ENCODE measurements around the gene ARMS2. TPM values are rescaled to one million over a fixed set of nuclear protein-coding genes. Genes with fewer than 3 reads are reported as not detected.

The ARMS2 gene
- total and polyA plus RNA-seq, 2 donors: not detected

DNA sequence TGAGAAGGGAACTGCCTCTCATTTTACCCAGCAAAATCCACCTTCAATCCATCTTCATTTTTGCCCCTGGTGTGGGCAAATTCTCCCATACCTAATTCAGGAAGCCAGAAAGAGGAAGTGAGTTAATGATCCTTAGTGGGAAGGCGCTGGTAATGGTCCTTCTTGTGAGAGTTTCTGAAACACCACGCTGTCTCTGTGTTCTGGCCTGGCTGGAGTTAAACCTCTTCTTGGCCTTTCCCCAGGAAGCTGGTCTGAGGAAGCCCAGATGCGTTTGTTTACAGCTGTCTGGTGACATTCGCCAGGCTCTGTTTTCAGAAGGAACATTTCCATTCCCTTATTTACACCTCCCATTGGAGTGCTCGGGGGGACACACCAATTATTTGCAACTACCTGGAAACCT is 31.2 kb downstream of the ARMS2 start:
- Histone ChIP-seq H3K27ac (ENCODE audit: low read depth) (no peak overlapping the region), H3K4me3 (ENCODE audit: low read depth, low read length) (no peak overlapping the region), H3K4me1 (ENCODE audit: insufficient read depth) (no peaks in the 10 kb centered on the region)

DNA sequence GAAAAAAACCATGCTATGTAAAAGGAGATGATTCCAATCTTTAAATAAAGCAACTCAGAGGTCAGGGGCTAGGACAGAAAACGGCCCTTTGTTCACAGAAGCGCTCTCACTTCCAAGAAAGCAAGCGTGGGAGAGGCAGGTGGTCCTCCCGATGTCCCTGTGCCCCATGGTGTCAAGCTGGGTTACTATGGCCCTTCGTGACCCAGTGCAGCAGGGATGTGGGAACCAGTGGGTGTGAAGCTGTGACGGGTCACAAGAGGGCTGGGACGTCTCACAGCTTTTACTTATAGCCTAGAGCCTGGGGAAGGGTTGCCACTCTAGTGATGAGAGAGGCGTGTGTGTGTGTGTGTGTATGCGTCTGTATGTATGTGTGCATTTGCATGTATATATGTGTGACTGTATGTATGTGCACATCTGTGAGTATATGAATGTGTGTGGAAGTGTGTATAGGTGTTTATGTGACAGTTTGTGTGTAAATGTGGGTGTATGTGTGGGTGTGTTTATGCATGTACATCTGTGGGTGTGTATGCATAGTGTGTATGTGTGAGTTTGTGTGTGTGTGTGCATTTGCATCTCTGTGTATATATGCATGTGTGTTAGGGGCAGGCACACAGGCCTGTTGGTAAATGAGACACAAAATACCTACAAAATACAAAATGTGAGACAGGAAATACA is 32.1 kb downstream of the ARMS2 start:
- no peaks in the 10 kb centered on the region for H3K4me1 ChIP-seq (ENCODE audit: insufficient read depth)
- H3K27ac ChIP-seq (ENCODE audit: low read depth): no peak overlapping the region
- H3K36me3 ChIP-seq (ENCODE audit: insufficient read depth): no peaks in the 10 kb centered on the region
- H3K4me3 ChIP-seq (ENCODE audit: low read depth, low read length): no peak overlapping the region
- no peak for DNase-seq (ENCODE audit: extremely low spot score)
- 79% methylated on average over 9 of the region's 9 CpGs for WGBS

More for the DNA sequence above, 31.2 kb downstream of the ARMS2 start:
- H3K36me3 ChIP-seq (ENCODE audit: insufficient read depth): no peaks in the 10 kb centered on the region
- WGBS: 12% methylated on average over 5 of the region's 5 CpGs
- no peak for DNase-seq (ENCODE audit: extremely low spot score)

DNA sequence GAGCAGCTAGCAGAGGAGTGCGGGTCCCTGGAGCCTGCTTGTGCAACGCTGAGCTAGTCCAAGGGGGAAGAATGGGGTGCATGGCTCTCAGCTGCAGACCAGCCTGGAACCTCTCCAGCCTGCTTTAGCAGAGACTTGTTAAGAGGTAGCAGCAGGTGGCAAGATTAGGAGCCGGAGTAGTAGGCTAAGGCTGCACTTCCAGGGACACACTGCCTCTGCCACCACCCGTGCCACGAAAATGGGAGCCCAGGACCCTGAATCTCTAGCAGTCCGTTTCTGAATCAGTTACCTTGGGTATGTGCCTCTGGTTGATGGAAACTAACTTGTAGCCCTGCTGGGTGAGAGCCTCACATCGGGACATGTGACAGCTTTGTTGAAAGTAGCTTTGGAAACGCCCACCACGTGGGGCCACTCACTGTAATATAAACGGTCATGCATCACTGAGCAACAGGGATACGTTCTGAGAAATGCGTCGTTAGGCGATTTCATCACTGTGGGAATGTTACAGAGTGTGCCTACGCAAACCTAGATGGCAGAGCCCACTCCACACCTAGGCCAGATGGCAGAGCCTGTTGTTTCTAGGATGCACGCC is 32.8 kb downstream of the ARMS2 start:
- Histone ChIP-seq H3K27ac (ENCODE audit: low read depth) (no peak overlapping the region), H3K4me1 (ENCODE audit: insufficient read depth) (no peaks in the 10 kb centered on the region), H3K36me3 (ENCODE audit: insufficient read depth) (no peaks in the 10 kb centered on the region), H3K4me3 (ENCODE audit: low read depth, low read length) (no peak overlapping the region)
- WGBS: 46% methylated on average over 16 of the region's 16 CpGs
- no peak for DNase-seq (ENCODE audit: extremely low spot score)

DNA sequence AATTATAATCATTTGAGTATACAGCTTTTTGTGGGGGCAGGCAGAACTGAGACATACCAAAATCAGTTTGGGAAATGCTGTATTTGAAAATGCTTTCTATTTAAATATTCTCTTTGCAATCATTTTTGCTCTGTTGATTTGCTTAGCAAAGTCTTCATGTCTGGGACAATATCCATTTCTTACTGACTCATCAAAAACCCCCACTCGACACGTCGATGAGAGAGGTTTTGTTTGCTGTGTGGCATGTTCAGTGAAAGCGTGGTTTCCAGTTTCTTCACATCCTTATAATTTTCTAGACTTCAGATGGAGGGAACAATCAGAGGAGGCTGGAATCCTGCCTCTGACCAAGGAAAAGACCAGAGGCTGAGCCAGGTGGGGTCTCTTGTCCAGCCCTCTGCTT is 35.8 kb downstream of the ARMS2 start:
- no peak for DNase-seq (ENCODE audit: extremely low spot score)
- Histone ChIP-seq H3K27ac (ENCODE audit: low read depth) (no peak overlapping the region), H3K36me3 (ENCODE audit: insufficient read depth) (no peaks in the 10 kb centered on the region), H3K4me1 (ENCODE audit: insufficient read depth) (no peaks in the 10 kb centered on the region), H3K4me3 (ENCODE audit: low read depth, low read length) (no peak overlapping the region)
- 72% methylated on average over 4 of the region's 4 CpGs for WGBS

- 68% methylated on average over 26 of the region's 26 CpGs for WGBS
- no peak for DNase-seq (ENCODE audit: extremely low spot score)
- no peak overlapping the region for H3K27ac ChIP-seq (ENCODE audit: low read depth)
- no peaks in the 10 kb centered on the region for H3K36me3 ChIP-seq (ENCODE audit: insufficient read depth)
- H3K4me1 ChIP-seq (ENCODE audit: insufficient read depth): no peaks in the 10 kb centered on the region
- H3K4me3 ChIP-seq (ENCODE audit: low read depth, low read length): no peak overlapping the region
Measured at GRCh38 chr10:122490786-122491680, 36.6 kb downstream of the ARMS2 start.

DNA sequence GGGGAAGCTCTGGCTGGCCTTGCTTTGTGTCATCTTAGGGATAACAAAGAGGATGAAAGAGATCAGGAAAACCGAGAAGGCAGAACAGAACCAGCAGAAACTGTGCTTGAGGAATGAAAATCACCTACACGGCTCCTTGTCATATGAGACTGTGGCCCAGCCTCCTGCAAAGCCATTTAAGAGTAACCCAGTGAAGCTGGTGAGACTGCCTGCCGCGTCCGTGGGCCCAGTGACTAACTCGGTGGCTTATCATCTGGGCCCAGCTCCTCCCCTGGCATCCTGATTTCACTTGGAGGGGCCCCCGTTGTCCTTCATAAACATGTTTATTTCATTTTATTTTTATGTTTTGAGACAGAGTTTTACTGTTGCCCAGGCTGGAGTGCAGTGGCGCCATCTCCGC is 37.6 kb downstream of the ARMS2 start:
- Histone ChIP-seq H3K36me3 (ENCODE audit: insufficient read depth) (no peaks in the 10 kb centered on the region), H3K4me1 (ENCODE audit: insufficient read depth) (no peaks in the 10 kb centered on the region), H3K4me3 (ENCODE audit: low read depth, low read length) (no peak overlapping the region), H3K27ac (ENCODE audit: low read depth) (no peak overlapping the region)
- 74% methylated on average over 9 of the region's 9 CpGs for WGBS
- DNase-seq (ENCODE audit: extremely low spot score): no peak

DNA sequence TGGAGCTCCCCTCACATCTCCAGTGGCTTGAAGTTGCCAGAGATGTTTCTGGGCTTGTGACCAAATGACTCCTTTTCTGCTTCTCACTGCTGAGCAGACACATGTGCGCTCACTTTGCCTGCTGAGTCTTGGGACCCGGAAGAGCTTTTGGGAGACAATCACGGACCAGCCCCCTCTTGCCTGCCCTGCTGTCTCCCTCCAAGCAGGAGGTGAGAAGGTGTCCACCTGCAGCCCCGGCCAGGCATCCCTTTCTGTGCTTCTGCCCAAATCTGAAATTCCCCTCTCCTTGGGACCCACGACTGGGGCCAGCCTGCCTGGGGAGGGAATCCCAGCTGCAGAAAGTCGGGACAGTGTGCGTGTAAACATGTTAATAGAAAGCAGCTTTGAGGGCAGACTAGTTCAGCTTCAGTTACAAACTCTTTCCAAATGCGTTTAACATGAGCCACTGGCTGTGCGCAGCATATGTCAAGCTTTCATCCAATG is 38.6 kb downstream of the ARMS2 start:
- Histone ChIP-seq H3K27ac (ENCODE audit: low read depth) (no peak overlapping the region), H3K4me3 (ENCODE audit: low read depth, low read length) (no peak overlapping the region), H3K4me1 (ENCODE audit: insufficient read depth) (no peaks in the 10 kb centered on the region), H3K36me3 (ENCODE audit: insufficient read depth) (no peaks in the 10 kb centered on the region)
- 35% methylated on average over 9 of the region's 9 CpGs for WGBS
- no peak for DNase-seq (ENCODE audit: extremely low spot score)

GRCh38 chr10:122493761-122494160 is 39.3 kb downstream of the ARMS2 start:
- DNase-seq (ENCODE audit: extremely low spot score): no peak
- no peak overlapping the region for H3K4me3 ChIP-seq (ENCODE audit: low read depth, low read length)
- no peaks in the 10 kb centered on the region for H3K4me1 ChIP-seq (ENCODE audit: insufficient read depth)
- H3K27ac ChIP-seq (ENCODE audit: low read depth): no peak overlapping the region
- 87% methylated on average over 4 of the region's 4 CpGs for WGBS
- no peaks in the 10 kb centered on the region for H3K36me3 ChIP-seq (ENCODE audit: insufficient read depth)

DNA sequence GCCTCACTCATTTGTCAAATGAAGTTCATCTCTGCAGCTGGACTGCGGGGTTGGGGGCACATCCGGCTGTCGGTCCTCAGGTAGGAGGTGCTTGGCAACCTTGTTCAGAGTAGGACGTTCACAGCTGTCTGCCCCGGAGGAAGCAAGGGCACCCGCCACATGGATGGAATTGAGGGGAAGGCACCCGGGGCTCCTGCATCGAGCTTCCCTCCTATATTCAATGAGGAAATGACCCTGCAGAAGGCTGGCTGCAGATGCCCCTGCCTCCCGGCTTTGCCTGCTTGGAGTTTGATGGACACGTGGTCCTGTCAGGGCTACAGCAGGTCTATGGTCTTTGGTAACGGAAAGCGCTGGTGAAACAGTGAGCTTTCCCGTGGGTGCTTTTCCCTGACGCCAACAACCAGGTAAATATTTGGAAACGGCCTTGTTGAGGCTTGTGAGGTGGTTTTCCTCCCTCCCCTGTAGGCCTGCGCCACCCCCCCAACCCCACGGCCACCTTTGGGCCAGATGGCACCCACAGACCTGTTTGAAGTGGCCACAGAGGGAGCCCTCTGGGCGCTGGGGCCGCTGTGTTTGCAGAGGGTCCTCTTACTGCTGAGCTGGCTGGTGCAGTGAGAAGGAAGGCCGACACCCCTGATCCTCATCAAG is 39.8 kb downstream of the ARMS2 start:
- no peaks in the 10 kb centered on the region for H3K36me3 ChIP-seq (ENCODE audit: insufficient read depth)
- no peak for DNase-seq (ENCODE audit: extremely low spot score)
- H3K4me3 ChIP-seq (ENCODE audit: low read depth, low read length): no peak overlapping the region
- no peak overlapping the region for H3K27ac ChIP-seq (ENCODE audit: low read depth)
- no peaks in the 10 kb centered on the region for H3K4me1 ChIP-seq (ENCODE audit: insufficient read depth)
- WGBS: 76% methylated on average over 20 of the region's 20 CpGs

DNA sequence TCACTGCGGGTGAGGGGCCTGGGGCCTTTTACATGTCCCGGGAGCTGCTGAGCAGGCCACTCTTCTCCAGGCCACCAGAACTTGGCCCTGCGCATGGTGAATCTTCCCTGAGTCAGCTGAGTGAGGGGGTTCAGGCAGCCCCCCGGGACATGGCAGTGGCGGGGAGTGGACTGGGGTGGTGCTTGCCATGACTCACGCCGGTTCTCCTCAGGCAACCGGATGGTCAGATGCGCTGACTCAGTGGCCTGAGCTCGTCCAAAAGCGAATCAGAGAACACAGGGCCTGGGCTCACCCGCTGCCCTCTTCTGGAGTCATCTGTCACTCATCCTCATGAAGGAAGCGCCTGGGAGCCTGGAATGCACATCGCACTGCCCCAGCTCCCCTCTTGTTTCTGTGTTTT is 40.4 kb downstream of the ARMS2 start:
- Histone ChIP-seq H3K4me3 (ENCODE audit: low read depth, low read length) (no peak overlapping the region), H3K36me3 (ENCODE audit: insufficient read depth) (no peaks in the 10 kb centered on the region), H3K4me1 (ENCODE audit: insufficient read depth) (no peaks in the 10 kb centered on the region), H3K27ac (ENCODE audit: low read depth) (no peak overlapping the region)
- WGBS: 81% methylated on average over 14 of the region's 14 CpGs
- DNase-seq (ENCODE audit: extremely low spot score): no peak

GRCh38 chr10:122495406-122496340 is 41.2 kb downstream of the ARMS2 start:
- Histone ChIP-seq H3K27ac (ENCODE audit: low read depth) (no peak overlapping the region), H3K4me3 (ENCODE audit: low read depth, low read length) (no peak overlapping the region), H3K4me1 (ENCODE audit: insufficient read depth) (no peaks in the 10 kb centered on the region), H3K36me3 (ENCODE audit: insufficient read depth) (no peaks in the 10 kb centered on the region)
- WGBS: 46% methylated on average over 12 of the region's 12 CpGs
- DNase-seq (ENCODE audit: extremely low spot score): no peak

DNA sequence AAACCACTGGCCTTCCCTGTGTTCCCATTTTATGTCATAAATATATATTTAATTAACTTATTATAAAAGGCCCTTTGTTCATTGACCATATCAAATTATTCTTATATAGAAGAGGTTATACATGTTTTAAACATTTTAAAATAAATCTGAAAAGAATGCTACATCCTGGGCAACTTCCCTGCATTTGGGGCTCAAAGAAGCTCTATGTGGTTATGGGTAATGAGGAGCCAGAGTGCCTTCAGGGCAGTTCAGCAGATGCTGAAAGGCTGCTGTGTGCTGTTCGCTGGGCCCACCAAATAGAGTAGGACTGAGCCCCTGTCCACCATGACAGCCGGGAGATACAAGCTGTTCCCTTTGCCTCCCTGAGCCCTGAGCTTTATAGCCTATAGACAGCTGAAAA is 42.8 kb downstream of the ARMS2 start:
- Histone ChIP-seq H3K4me1 (ENCODE audit: insufficient read depth) (no peaks in the 10 kb centered on the region), H3K4me3 (ENCODE audit: low read depth, low read length) (no peak overlapping the region), H3K27ac (ENCODE audit: low read depth) (no peak overlapping the region), H3K36me3 (ENCODE audit: insufficient read depth) (no peaks in the 10 kb centered on the region)
- 96% methylated on average over 2 of the region's 2 CpGs for WGBS
- no peak for DNase-seq (ENCODE audit: extremely low spot score)

- WGBS: 67% methylated on average over 5 of the region's 5 CpGs
- no peak for DNase-seq (ENCODE audit: extremely low spot score)
Measured at GRCh38 chr10:122498521-122498920, 44.1 kb downstream of the ARMS2 start.

More at GRCh38 chr10:122498521-122498920, 44.1 kb downstream of the ARMS2 start:
- Histone ChIP-seq H3K36me3 (ENCODE audit: insufficient read depth) (no peaks in the 10 kb centered on the region), H3K27ac (ENCODE audit: low read depth) (no peak overlapping the region), H3K4me3 (ENCODE audit: low read depth, low read length) (no peak overlapping the region), H3K4me1 (ENCODE audit: insufficient read depth) (no peaks in the 10 kb centered on the region)

Measured in urinary bladder (tissue), 4 donors.